Activated naive CD4-positive, alpha-beta T cell treated with anti-CD3 and anti-CD28 coated beads, Interleukin-2, amount 50 U/mL, for 24 hours (primary cell): ENCODE results near the gene KANSL1.
"Not testable (repeated sequence)": the region's sequence is repeated elsewhere in the genome, so short reads cannot be mapped to it uniquely, and the experiment has no call there.

ENCODE experiments used
- H3K27ac Mint-ChIP-seq: one replicate; pipeline ENCODE4 v1.8.0; 2021; ENCODE audit warnings: mild to moderate bottlenecking, mixed read lengths
- H3K27me3 Mint-ChIP-seq: one replicate; pipeline ENCODE4 v1.8.0; 2021; ENCODE audit warnings: mixed read lengths
- H3K36me3 Mint-ChIP-seq: one replicate; pipeline ENCODE4 v1.8.0; 2021; ENCODE audit warnings: mixed read lengths
- H3K4me1 Mint-ChIP-seq: one replicate; pipeline ENCODE4 v1.8.0; 2021; ENCODE audit warnings: mixed read lengths
- H3K4me3 Mint-ChIP-seq: one replicate; pipeline ENCODE4 v1.8.0; 2021; ENCODE audit warnings: mild to moderate bottlenecking, mixed read lengths
- H3K9me3 Mint-ChIP-seq: one replicate; pipeline ENCODE4 v1.8.0; 2021; ENCODE audit warnings: mixed read lengths

KANSL1 gene

DNA sequence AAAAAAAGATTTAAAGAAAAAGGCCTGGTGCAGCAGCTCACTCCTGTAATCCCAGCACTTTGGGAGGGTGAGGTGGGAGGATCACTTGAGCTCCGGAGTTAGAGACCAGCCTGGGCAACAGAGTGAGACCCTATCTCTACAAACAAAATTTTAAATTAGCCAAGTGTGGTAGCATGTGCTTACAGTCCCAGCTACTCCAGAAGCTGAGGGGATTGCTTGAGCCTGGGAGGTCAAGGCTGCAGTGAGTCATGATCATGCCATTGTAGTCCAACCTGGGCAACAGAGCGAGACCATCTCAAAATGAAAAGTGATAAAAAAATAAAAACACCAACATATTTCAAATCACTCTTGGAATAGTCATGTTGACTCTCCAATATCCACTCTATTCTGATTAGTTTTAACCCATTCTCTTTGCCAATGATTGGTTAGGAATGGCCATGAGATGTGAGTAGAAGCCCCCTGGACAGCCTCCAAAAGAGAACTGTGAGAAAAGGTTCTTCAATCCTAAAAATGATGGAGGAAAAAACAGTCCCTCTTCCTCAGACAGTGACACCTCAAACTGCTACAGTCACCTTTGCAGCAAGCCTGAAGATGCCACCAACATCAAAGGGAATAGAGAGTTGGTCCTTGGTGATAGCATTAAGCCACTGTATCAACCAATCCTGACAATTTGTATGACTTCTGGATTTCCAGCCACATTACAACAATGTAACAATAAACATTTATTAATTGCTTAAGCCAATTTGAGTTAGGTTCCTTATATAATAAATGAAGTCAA, 2.9 kb upstream of the KANSL1 start:
- peaks cover 3% of the 10 kb centered on the region for H3K36me3 Mint-ChIP-seq
- H3K27ac Mint-ChIP-seq, result peak overlapping the region; percentile 83
- H3K9me3 Mint-ChIP-seq, result no peaks in the 10 kb centered on the region
- H3K4me3 Mint-ChIP-seq, result no peak overlapping the region
- no peaks in the 10 kb centered on the region for H3K27me3 Mint-ChIP-seq
- H3K4me1 Mint-ChIP-seq, result peaks cover 63% of the 10 kb centered on the region

GRCh38 chr17:46195217-46195855, 2.1 kb upstream of the KANSL1 start:
- H3K36me3 Mint-ChIP-seq, result peaks cover 3% of the 10 kb centered on the region
- peak overlapping the region; percentile 81 for H3K4me3 Mint-ChIP-seq
- peak overlapping the region; percentile 86 for H3K27ac Mint-ChIP-seq
- H3K27me3 Mint-ChIP-seq, result no peaks in the 10 kb centered on the region
- peaks cover 63% of the 10 kb centered on the region for H3K4me1 Mint-ChIP-seq
- no peaks in the 10 kb centered on the region for H3K9me3 Mint-ChIP-seq

DNA sequence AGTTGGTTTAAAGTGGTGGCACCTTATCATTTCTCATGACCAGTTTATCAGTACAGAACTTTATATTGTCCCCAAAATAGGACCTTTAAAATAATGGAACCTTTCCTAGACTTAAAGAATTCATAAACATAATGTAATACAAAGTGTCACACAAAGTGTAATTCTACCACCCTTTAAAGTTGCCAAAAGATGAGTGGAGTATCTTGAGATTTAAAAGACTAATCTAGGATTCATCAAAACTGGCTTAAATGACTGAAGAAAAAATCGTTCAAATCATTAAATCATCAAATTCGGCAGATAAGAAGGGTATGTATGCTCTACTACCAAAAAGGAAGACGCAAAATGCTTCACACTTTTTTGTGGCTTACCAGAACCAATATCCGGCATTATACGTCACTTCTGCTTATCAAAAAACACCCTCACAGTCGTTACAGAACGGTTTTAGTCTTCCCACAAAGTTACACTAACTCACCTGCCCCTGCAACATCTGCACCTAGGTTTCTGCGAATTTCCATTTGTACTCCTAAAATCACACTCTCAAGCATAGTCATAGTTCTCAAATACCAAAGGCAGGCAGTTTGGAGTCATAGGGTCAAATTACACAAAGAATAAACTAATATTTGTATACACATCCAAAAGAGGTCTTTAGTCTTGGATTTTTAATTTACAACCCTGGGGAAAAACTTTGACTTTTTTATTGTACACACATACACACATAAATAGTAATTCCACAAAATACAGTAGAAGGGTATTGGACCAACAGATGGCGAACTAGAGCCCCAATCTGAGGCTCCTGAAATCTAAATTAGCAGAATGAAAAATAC, 1.4 kb upstream of the KANSL1 start:
- peaks cover 2% of the 10 kb centered on the region for H3K36me3 Mint-ChIP-seq
- H3K27me3 Mint-ChIP-seq, result no peaks in the 10 kb centered on the region
- peaks cover 63% of the 10 kb centered on the region for H3K4me1 Mint-ChIP-seq
- H3K9me3 Mint-ChIP-seq, result no peaks in the 10 kb centered on the region
- H3K27ac Mint-ChIP-seq, result peak overlapping the region; percentile 86
- H3K4me3 Mint-ChIP-seq, result peak overlapping the region; percentile 81

DNA sequence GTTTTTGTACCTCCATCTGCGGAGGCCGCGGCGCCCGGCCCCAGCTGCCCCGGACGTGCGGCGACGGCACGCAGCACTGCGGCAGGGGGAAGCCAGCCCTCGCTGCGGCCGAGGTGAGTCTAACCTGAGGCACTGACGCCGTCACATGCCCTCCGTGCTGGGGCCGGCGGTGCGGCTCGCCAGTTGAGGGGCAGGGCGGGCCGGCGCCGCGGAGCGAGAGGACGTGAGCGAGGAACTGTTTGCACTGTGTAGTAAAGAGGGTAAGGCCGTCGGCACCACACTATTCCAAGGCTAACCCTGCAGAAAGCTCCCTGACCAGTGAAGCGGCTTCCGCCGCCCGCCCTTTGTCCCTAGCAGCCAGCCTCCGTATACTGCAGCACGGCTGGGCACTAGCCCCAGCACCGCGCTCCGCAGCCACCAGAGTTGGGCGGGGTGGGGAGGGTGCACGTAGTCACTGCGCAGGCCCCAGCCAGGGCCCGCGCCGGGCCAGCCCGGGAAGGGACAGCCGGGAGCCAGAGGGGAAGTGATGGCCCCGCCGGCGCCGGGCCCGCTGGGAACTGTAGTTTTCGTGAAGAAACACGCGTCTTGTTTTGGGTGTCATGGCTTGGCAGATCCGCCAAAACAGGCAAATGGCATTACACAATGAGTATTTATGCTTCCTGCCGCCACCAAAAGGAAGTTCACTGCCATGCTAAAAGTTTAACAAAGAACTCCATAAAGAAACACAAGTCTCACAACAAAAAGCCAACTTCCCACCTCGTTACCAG, 580 bp upstream of the KANSL1 start:
- H3K27ac Mint-ChIP-seq, result peak overlapping the region; percentile 86
- H3K4me1 Mint-ChIP-seq, result peaks cover 64% of the 10 kb centered on the region
- H3K27me3 Mint-ChIP-seq, result no peaks in the 10 kb centered on the region
- no peaks in the 10 kb centered on the region for H3K9me3 Mint-ChIP-seq
- H3K36me3 Mint-ChIP-seq, result peaks cover 2% of the 10 kb centered on the region
- H3K4me3 Mint-ChIP-seq, result peak overlapping the region; percentile 81

DNA sequence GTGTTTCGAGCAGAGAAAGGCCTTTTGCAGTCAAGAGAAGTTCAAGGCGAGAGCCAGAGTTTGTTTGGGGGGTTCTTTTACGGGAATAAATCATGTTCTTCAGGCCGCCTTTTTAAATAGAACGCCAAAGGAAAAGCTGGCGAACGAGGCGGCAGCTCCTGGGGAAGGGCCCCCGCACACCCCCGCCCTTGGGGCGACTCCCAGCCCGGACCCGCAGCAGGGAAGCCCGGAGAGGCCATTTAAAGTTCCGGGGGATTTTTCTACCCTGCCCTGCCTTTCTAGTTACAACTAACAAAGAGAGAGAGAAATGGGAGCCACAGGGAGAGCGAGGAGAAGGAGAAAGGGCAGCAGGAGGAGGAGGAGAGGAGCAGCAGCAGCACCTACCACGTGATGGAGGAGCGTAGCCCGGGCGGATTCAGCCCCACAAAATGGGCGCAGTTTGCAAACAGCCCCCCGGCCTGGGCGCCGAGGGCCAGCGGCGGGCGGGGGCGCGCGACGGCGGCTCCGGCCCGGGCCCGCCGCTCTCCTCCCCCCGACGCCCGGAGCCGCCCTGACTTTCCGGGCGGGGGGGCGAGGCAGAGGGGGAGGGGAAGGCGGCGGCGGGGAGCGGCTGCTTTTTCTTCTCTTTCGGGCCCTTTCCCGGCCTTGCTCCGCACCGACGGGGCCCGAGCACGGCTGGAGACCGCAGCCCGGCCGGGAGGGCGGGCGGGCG, 634 bp downstream of the KANSL1 start:
- peaks cover 66% of the 10 kb centered on the region for H3K4me1 Mint-ChIP-seq
- peak overlapping the region; percentile 90 for H3K4me3 Mint-ChIP-seq
- H3K27me3 Mint-ChIP-seq, result no peaks in the 10 kb centered on the region
- H3K36me3 Mint-ChIP-seq, result peaks cover 2% of the 10 kb centered on the region
- H3K27ac Mint-ChIP-seq, result peak overlapping the region; percentile 99
- no peaks in the 10 kb centered on the region for H3K9me3 Mint-ChIP-seq

DNA sequence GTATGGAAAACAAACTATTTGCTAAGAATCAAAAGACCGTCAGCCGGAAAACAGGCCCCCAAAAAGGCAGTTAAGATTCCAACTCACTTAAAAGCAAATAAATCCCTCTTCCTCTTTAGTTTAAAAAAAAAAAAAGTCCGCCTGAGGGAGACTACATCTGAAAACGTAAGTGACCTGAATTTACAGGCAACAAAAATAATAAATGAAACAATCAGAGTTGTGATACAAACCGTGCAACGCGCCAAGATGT, 1.1 kb downstream of the KANSL1 start:
- Mint-ChIP-seq H3K9me3 (no peaks in the 10 kb centered on the region), H3K4me3 (peak overlapping the region; percentile 90), H3K4me1 (peaks cover 66% of the 10 kb centered on the region), H3K27ac (peak overlapping the region; percentile 99), H3K36me3 (peaks cover 2% of the 10 kb centered on the region), H3K27me3 (no peaks in the 10 kb centered on the region)

GRCh38 chr17:46191322-46192188, 1.7 kb downstream of the KANSL1 start:
- Mint-ChIP-seq H3K36me3 (peaks cover 2% of the 10 kb centered on the region), H3K4me3 (peak overlapping the region; percentile 90), H3K9me3 (no peaks in the 10 kb centered on the region), H3K27me3 (no peaks in the 10 kb centered on the region), H3K27ac (peak overlapping the region; percentile 99), H3K4me1 (peaks cover 67% of the 10 kb centered on the region)

DNA sequence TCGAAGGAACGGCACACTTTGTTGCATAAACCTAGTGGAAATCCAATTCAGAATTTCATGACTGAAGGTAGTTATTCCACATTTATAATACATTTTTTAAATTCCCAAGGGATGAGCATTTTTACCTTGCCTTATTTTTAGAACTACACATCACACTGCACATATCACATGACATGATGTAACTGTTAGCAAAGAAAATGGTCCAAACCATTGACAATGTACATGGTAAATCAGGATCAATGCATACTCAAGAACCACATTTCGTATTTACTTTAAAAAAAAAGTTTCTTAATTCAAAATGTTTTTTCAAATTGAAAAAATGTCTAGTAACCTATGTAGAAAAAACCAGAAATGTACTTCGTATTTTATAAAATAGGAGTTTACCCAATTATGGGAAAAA, 2.5 kb downstream of the KANSL1 start:
- Mint-ChIP-seq H3K9me3 (no peaks in the 10 kb centered on the region), H3K4me1 (peaks cover 68% of the 10 kb centered on the region), H3K4me3 (peak overlapping the region; percentile 90)

DNA sequence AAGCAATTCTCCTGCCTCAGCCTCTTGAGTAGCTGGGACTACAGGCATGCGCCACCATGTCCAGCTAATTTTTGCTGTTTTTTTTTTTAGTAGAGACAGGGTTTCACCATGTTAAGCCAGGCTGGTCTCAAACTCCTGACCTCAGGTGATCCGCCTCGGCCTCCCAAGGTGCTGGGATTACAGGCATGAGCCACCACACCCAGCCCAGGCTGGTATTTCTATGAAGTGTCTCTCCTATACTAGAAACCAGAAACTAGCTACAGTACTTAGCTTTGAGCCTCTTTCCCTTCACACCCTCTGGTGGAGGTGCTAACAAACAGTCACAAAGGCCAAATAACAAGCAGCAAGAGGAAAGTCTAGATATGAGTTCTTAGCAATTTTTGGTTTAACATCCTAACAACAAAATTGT, 6.4 kb downstream of the KANSL1 start:
- Mint-ChIP-seq H3K4me1 (peaks cover 89% of the 10 kb centered on the region), H3K27ac (peak overlapping the region; percentile 15), H3K4me3 (peak overlapping the region; percentile 50)
- not testable (repeated sequence) for H3K36me3 Mint-ChIP-seq, H3K9me3 Mint-ChIP-seq, H3K27me3 Mint-ChIP-seq

More for the DNA sequence above, 2.5 kb downstream of the KANSL1 start:
- H3K27me3 Mint-ChIP-seq, result no peaks in the 10 kb centered on the region
- H3K36me3 Mint-ChIP-seq, result peaks cover 2% of the 10 kb centered on the region
- H3K27ac Mint-ChIP-seq, result peak overlapping the region; percentile 94

GRCh38 chr17:46184696-46185095, 8.5 kb downstream of the KANSL1 start:
- Mint-ChIP-seq H3K4me1 (peaks cover 99% of the 10 kb centered on the region), H3K4me3 (peak overlapping the region; percentile 53), H3K36me3 (peaks cover 4% of the 10 kb centered on the region), H3K27ac (peak overlapping the region; percentile 87), H3K27me3 (no peaks in the 10 kb centered on the region), H3K9me3 (no peaks in the 10 kb centered on the region)

- not testable (repeated sequence) for H3K4me3 Mint-ChIP-seq, H3K36me3 Mint-ChIP-seq, H3K9me3 Mint-ChIP-seq, H3K27me3 Mint-ChIP-seq
- Mint-ChIP-seq H3K27ac (peak overlapping the region; percentile 61), H3K4me1 (peaks cover 99% of the 10 kb centered on the region)
Observed at GRCh38 chr17:46183383-46183782, 9.8 kb downstream of the KANSL1 start.

DNA sequence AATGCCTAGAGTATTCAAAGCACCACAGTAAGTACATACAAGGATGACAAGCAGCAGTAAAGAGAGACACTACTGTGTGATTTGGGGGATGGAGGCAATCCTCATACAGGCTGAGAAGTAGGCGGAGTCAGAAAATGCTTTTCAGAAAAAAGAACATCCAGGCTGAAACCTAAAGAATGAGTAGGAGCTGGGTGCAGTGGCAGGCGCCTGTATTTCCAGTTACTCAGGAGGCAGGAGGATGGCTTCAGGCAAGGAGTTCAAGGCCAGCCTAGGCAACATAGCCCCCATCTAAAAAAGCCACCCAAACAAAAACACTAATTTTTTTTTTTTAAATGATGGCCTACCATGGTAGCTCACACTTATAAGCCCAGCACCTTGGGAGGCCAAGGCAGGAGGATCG, 10.3 kb downstream of the KANSL1 start:
- Mint-ChIP-seq H3K4me3 (peak overlapping the region; percentile 5), H3K27ac (peak overlapping the region; percentile 48), H3K27me3 (no peaks in the 10 kb centered on the region), H3K9me3 (no peaks in the 10 kb centered on the region), H3K36me3 (peaks cover 5% of the 10 kb centered on the region), H3K4me1 (peaks cover 99% of the 10 kb centered on the region)

DNA sequence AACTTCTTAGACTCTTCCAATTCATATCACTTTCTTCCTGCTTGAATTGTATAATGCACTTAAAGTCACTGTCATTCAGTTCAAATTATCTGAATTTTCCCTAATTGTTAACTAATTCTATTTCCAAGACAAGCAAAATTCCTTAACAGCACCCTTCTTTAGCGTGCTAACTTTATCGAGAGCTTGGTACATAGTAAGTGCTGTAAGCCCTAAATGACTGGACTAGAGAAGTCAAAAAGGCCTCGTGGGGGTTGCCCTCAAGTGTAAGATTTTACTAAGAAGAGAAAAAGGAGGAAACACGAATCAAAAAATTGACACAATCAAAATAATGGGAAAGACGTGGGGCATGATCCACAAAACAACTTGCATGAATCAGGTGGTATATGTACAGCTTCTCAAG, 11.3 kb downstream of the KANSL1 start:
- Mint-ChIP-seq H3K27me3 (no peaks in the 10 kb centered on the region), H3K36me3 (peaks cover 5% of the 10 kb centered on the region), H3K4me3 (peak overlapping the region; percentile 63), H3K9me3 (no peaks in the 10 kb centered on the region), H3K4me1 (peaks cover 99% of the 10 kb centered on the region), H3K27ac (peak overlapping the region; percentile 36)

GRCh38 chr17:46181316-46181715, 11.9 kb downstream of the KANSL1 start:
- H3K27me3 Mint-ChIP-seq, H3K36me3 Mint-ChIP-seq, H3K9me3 Mint-ChIP-seq: not testable (repeated sequence)
- Mint-ChIP-seq H3K4me3 (peak overlapping the region; percentile 63), H3K4me1 (peaks cover 99% of the 10 kb centered on the region), H3K27ac (peak overlapping the region; percentile 76)
